ENCODE results near the gene EFCAB11. TPM values are rescaled to one million over a fixed set of nuclear protein-coding genes. Genes with fewer than 3 reads are reported as not detected.

The EFCAB11 gene
- total and polyA plus RNA-seq, 2 donors (not counting 3 experiments of a cell fraction or from before 2014, with no cell fraction given) = 2.8 to 6.3 TPM

- Histone ChIP-seq H3K27ac (ENCODE audit: insufficient read depth, low read depth, low read length) (peak overlapping the region; percentile 86), H3K4me2 (ENCODE audit: insufficient read depth, low read length) (peak overlapping the region; percentile 97), H3K9ac (replicated peaks; ENCODE audit: extremely low read depth, insufficient read depth, low read length) (peak overlapping the region; percentile 92), H3K9me1 (replicated peaks; ENCODE audit: control insufficient read depth, extremely low read depth, insufficient read depth, low read length) (no peaks in the 10 kb centered on the region), H3K4me3 (replicated peaks in 1 of 3; ENCODE audit: insufficient read depth in 1 of 3, low read depth in 1 of 3, low read length in 3 of 3) (peak overlapping the region; percentile 39 to 70 (median 62)), H2AFZ (ENCODE audit: low read depth, low read length) (peak overlapping the region; percentile 85), H3K9me3 (replicated peaks; ENCODE audit: control insufficient read depth, insufficient read depth, low read length) (no peaks in the 10 kb centered on the region), H3K79me2 (ENCODE audit: control insufficient read depth, insufficient read depth, low read length) (peaks cover 34% of the 10 kb centered on the region), H3K27me3 (ENCODE audit: control insufficient read depth in 2 of 2, insufficient read depth in 2 of 2, low read length in 2 of 2) (no peaks in the 10 kb centered on the region), H3K36me3 (ENCODE audit: control insufficient read depth in 2 of 2, extremely low read depth in 1 of 2, insufficient read depth in 2 of 2, low read length in 2 of 2) (peaks cover 0 to 4% of the 10 kb centered on the region in 2 experiments), H4K20me1 (replicated peaks; ENCODE audit: control insufficient read depth, extremely low read depth, insufficient read depth, low read length) (no peaks in the 10 kb centered on the region), H3K4me1 (ENCODE audit: control insufficient read depth, extremely low read depth, insufficient read depth, low read length) (peaks cover 38% of the 10 kb centered on the region)
- dilution Hi-C loops (cut with MboI; ENCODE audit: extremely low pct_ligation_motif_present, low sequenced_read_pairs) (no loop called here), intact Hi-C loops (cut with micrococcal nuclease) (loop anchor here (1.0 to 5.0 kb wide), 6 partner anchors 28 to 538 kb away; partner anchors contain the start of genes FOXN3 and KCNK13)
- BruUV-seq (replicated peaks) = no TSS peak
- POLR2A ChIA-PET = no interaction called here
- no peak for TF ChIP-seq JUN (IDR thresholded peaks at IDR 0.05; ENCODE audit: borderline replicate concordance, insufficient read depth, insufficient read length, low read depth)
- no peak for TF ChIP-seq GATA2 (IDR thresholded peaks at IDR 0.05; ENCODE audit: insufficient read depth, insufficient read length, low read depth, low read length)
- no peak for TF ChIP-seq MYC (IDR thresholded peaks at IDR 0.05; ENCODE audit: low read depth, low read length)
- no peak for TF ChIP-seq EZH2 (IDR thresholded peaks at IDR 0.05; ENCODE audit: borderline replicate concordance, low read depth, low read length, severe bottlenecking)
- TF ChIP-seq POLR2AphosphoS5 (IDR thresholded peaks at IDR 0.05; ENCODE audit: insufficient read depth, low read depth, low read length) = no peak
- CTCF ChIA-PET = interaction anchor here (0.7 to 6.4 kb wide), 12 partner anchors 15 to 914 kb away, joined by 3 to 93 read pairs (median 5); no protein-coding TSS in a partner anchor
- FAIRE-seq = no peak
- DNase-seq (ENCODE audit: low read depth, low spot score) = no peak
These were observed 653 bp upstream of the EFCAB11 start for GRCh38 chr14:89955022-89955744.

GRCh38 chr14:89953602-89954001 is 928 bp downstream of the EFCAB11 start:
- intact Hi-C loops (cut with micrococcal nuclease) = loop anchor here (1.0 to 2.0 kb wide), 9 partner anchors 14 to 1557 kb away; partner anchors contain the start of genes FOXN3, PPP4R3A, PSMC1 and TTC8
- no TSS peak for BruUV-seq (replicated peaks)

More at GRCh38 chr14:89953602-89954001, 928 bp downstream of the EFCAB11 start:
- Histone ChIP-seq H3K79me2 (ENCODE audit: control insufficient read depth, insufficient read depth, low read length) (peaks cover 21% of the 10 kb centered on the region), H2AFZ (ENCODE audit: low read depth, low read length) (no peak overlapping the region), H3K9me1 (replicated peaks; ENCODE audit: control insufficient read depth, extremely low read depth, insufficient read depth, low read length) (no peaks in the 10 kb centered on the region), H3K4me3 (replicated peaks in 1 of 3; ENCODE audit: insufficient read depth in 1 of 3, low read depth in 1 of 3, low read length in 3 of 3) (peak overlapping the region in 1 of 3 experiments; percentile 65), H3K4me2 (ENCODE audit: insufficient read depth, low read length) (peak overlapping the region; percentile 88), H3K27me3 (ENCODE audit: control insufficient read depth in 2 of 2, insufficient read depth in 2 of 2, low read length in 2 of 2) (no peaks in the 10 kb centered on the region), H4K20me1 (replicated peaks; ENCODE audit: control insufficient read depth, extremely low read depth, insufficient read depth, low read length) (no peaks in the 10 kb centered on the region), H3K27ac (ENCODE audit: insufficient read depth, low read depth, low read length) (peak overlapping the region; percentile 71), H3K9ac (replicated peaks; ENCODE audit: extremely low read depth, insufficient read depth, low read length) (peak overlapping the region; percentile 77), H3K9me3 (replicated peaks; ENCODE audit: control insufficient read depth, insufficient read depth, low read length) (no peaks in the 10 kb centered on the region), H3K4me1 (ENCODE audit: control insufficient read depth, extremely low read depth, insufficient read depth, low read length) (peaks cover 28% of the 10 kb centered on the region), H3K36me3 (ENCODE audit: control insufficient read depth in 2 of 2, extremely low read depth in 1 of 2, insufficient read depth in 2 of 2, low read length in 2 of 2) (peaks cover 0 to 4% of the 10 kb centered on the region in 2 experiments)
- DNase-seq (ENCODE audit: low read depth, low spot score) (no peak), FAIRE-seq (no peak)
- ChIA-PET POLR2A (no interaction called here), CTCF (interaction anchor here (1.2 to 6.4 kb wide), 6 partner anchors 14 to 913 kb away, joined by 3 to 93 read pairs (median 6); no protein-coding TSS in a partner anchor)
- dilution Hi-C loops (cut with MboI; ENCODE audit: extremely low pct_ligation_motif_present, low sequenced_read_pairs) = no loop called here
- TF ChIP-seq FOS (IDR thresholded peaks at IDR 0.05; ENCODE audit: borderline replicate concordance, insufficient read depth, low read length) (no peak), MYC (IDR thresholded peaks at IDR 0.05; ENCODE audit: low read depth, low read length) (no peak), JUN (IDR thresholded peaks at IDR 0.05; ENCODE audit: borderline replicate concordance, insufficient read depth, insufficient read length, low read depth) (no peak), POLR2AphosphoS5 (IDR thresholded peaks at IDR 0.05; ENCODE audit: insufficient read depth, low read depth, low read length) (no peak), MAX (IDR thresholded peaks at IDR 0.05; ENCODE audit: insufficient read depth, insufficient read length) (no peak), GATA2 (IDR thresholded peaks at IDR 0.05; ENCODE audit: insufficient read depth, insufficient read length, low read depth, low read length) (no peak)

Data from endothelial cell of umbilical vein (primary cell).